ENCODE results near the gene ATPAF1.

DNA sequence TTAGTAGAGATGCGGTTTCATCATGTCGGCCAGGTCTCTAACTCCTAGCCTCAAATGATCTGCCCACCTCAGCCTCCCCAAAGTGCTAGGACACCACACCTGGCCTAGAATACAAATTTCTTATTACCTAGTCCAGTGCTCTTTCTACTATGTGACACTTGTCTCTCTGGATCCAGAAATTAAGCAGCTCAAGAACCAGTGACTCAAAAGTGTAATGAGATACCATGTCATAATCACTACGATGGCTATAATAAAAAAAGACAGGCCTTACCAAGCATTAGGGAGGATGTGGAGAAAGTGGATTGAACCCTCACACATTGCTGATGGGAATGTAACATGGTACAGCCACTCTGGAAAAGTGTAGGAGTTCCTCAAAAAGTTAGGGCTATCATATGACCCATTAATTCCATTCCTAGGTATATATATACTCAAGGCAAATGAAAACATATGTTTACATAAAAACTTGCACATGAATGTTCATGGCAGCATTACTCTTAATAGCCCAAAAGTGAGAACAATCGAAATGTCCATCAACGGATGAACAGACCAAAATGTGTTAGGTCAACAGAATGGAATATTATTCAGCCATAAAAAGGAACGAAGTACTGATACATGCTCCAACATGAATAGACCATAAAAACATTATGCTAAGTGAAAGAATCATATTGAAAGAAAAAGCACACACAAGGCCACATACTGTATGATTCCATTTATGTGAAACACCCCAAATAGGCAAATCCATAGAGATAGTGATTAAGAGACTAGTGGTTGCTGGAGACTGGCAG is 11.8 kb upstream of the ATPAF1 start:
- TF ChIP-seq CTCF (conservative IDR thresholded peaks at IDR 0.05) (no peak), EZH2 (IDR thresholded peaks at IDR 0.05; ENCODE audit: low read depth) (no peak)
